K562 (cell line): ENCODE data around the gene HDAC5. TPM values are rescaled to one million over a fixed set of nuclear protein-coding genes. Genes with fewer than 3 reads are reported as not detected.

ENCODE experiments used
- CBFA2T3 ChIP-seq: fragments of 450-650 bp; IDR thresholded peaks from 2 replicates; pipeline ENCODE4 v1.6.1; 2017
- CBX3 ChIP-seq, 2 experiments: IDR thresholded peaks; 1 replicate in 1 of 2; 2 replicates in 1 of 2; pipeline ENCODE4 v1.6.1; 2012; ENCODE audit warnings: inconsistent platforms in 2 of 2, low read length in 2 of 2, borderline replicate concordance in 1 of 2, control low read depth in 1 of 2
- CEBPG ChIP-seq, 3 experiments: fragments of 200-800 bp in 1 of 3; sonication (Bioruptor generic) in 1 of 3; sonication (generic) in 1 of 3; formaldehyde crosslinking in 1 of 3; IDR thresholded peaks in 2 of 3; conservative IDR thresholded peaks in 1 of 3; 2 replicates each; pipeline versions ENCODE4 v1.6.1 to v1.8.0; 2016 to 2022; ENCODE audit warnings: missing compliant biosample characterization in 2 of 3, missing genetic modification characterization in 2 of 3, mild to moderate bottlenecking in 1 of 3, missing genetic modification reagents in 1 of 3
- ESRRB ChIP-seq: fragments of 250-450 bp; sonication (Bioruptor Pico); IDR thresholded peaks from 2 replicates; pipeline ENCODE4 v1.5.0; 2020; ENCODE audit warnings: mild to moderate bottlenecking, moderate library complexity, borderline replicate concordance
- ETV5 ChIP-seq: sonication (generic); formaldehyde crosslinking; IDR thresholded peaks from 2 replicates; pipeline ENCODE4 v1.4.0; 2020; ENCODE audit warnings: low read depth, mild to moderate bottlenecking, missing genetic modification reagents
- GATAD2A ChIP-seq: fragments of 450-650 bp; IDR thresholded peaks from 2 replicates; pipeline ENCODE4 v1.6.1; 2017
- HNRNPUL1 ChIP-seq: fragments of 200-400 bp; formaldehyde crosslinking; IDR thresholded peaks from 2 replicates; pipeline ENCODE4 v1.6.1; 2017; ENCODE audit warnings: low read length
- KAT7 ChIP-seq: sonication (generic); formaldehyde crosslinking; IDR thresholded peaks from 2 replicates; pipeline ENCODE4 v1.8.0; 2022; ENCODE audit warnings: missing genetic modification reagents, mild to moderate bottlenecking, borderline replicate concordance
- MAZ ChIP-seq, 2 experiments: fragments of 450-650 bp in 1 of 2; sonication (generic) in 1 of 2; formaldehyde crosslinking; IDR thresholded peaks in 1 of 2; conservative IDR thresholded peaks in 1 of 2; 2 replicates each; pipeline versions ENCODE4 v1.4.0 to v1.5.0; 2020; ENCODE audit warnings: mild to moderate bottlenecking in 1 of 2, missing genetic modification reagents in 1 of 2
- MNT ChIP-seq, 2 experiments: fragments of 450-650 bp; conservative IDR thresholded peaks; 2 replicates each; pipeline ENCODE4 v1.6.1; 2017; ENCODE audit warnings: mild to moderate bottlenecking in 2 of 2, moderate library complexity in 2 of 2
- NCOA2 ChIP-seq, 2 experiments: fragments of 450-650 bp; IDR thresholded peaks; 2 replicates each; pipeline ENCODE4 v1.6.1; 2018; ENCODE audit warnings: mild to moderate bottlenecking in 2 of 2, moderate library complexity in 1 of 2; ENCODE audit not compliant: partially characterized antibody in 2 of 2
- NFATC3 ChIP-seq: fragments of 450-650 bp; IDR thresholded peaks from 2 replicates; pipeline ENCODE4 v1.6.1; 2017; ENCODE audit warnings: mild to moderate bottlenecking
- PCBP1 ChIP-seq: fragments of 200-400 bp; formaldehyde crosslinking; IDR thresholded peaks from 2 replicates; pipeline ENCODE4 v1.6.1; 2018; ENCODE audit warnings: mild to moderate bottlenecking, low read depth, low read length; ENCODE audit not compliant: poor library complexity, severe bottlenecking
- POLR2B ChIP-seq: fragments of 450-650 bp; IDR thresholded peaks from 2 replicates; pipeline ENCODE4 v1.6.1; 2018; ENCODE audit warnings: low read depth; ENCODE audit not compliant: partially characterized antibody
- RBM34 ChIP-seq: fragments of 200-400 bp; formaldehyde crosslinking; IDR thresholded peaks from 2 replicates; pipeline ENCODE4 v1.6.1; 2018; ENCODE audit warnings: low read length, borderline replicate concordance; ENCODE audit not compliant: insufficient read depth
- RFX1 ChIP-seq: fragments of 450-650 bp; IDR thresholded peaks from 2 replicates; pipeline ENCODE4 v1.6.1; 2016; ENCODE audit warnings: mild to moderate bottlenecking, moderate library complexity
- SRSF7 ChIP-seq: fragments of 200-400 bp; formaldehyde crosslinking; optimal IDR thresholded peaks from 2 replicates; pipeline ENCODE3; 2017; ENCODE audit warnings: mild to moderate bottlenecking, low read depth, low read length
- TRIM28 ChIP-seq: fragments of 450-650 bp; IDR thresholded peaks from 2 replicates; pipeline ENCODE4 v1.6.1; 2017
- ZNF165 ChIP-seq: fragments of 250-450 bp; sonication (Bioruptor Pico); IDR thresholded peaks from 2 replicates; pipeline ENCODE4 v1.4.0; 2020; ENCODE audit warnings: borderline replicate concordance
- ZNF212 ChIP-seq: fragments of 450-650 bp; formaldehyde crosslinking; IDR thresholded peaks from 2 replicates; pipeline ENCODE4 v1.4.0; 2020; ENCODE audit warnings: mild to moderate bottlenecking
- ZNF699 ChIP-seq: fragments of 250-450 bp; sonication (Bioruptor Pico); IDR thresholded peaks from 2 replicates; pipeline ENCODE4 v1.8.0; 2021; ENCODE audit warnings: mild to moderate bottlenecking, moderate library complexity; ENCODE audit not compliant: insufficient replicate concordance
- polyA plus RNA-seq, 8 experiments: library from polyadenylated mRNA; depleted of rRNA in 4 of 8; stranded (reverse) in 5 of 8; unstranded in 3 of 8; fragments of >200 nt; fragmentation: Nextera tagmentation in 2 of 8; fragmentation: Illumina TruSeq in 1 of 8; extraction: Ambion mirVana in 2 of 8; extraction: Trizol in 1 of 8; gene quantifications; 2 replicates each; pipeline versions ENCODE4 v1.2.1 to v1.2.3, GENCODE V29; 2011 to 2014; ENCODE audit warnings: inconsistent platforms in 1 of 8, missing spikeins in 1 of 8
- total RNA-seq, 7 experiments: library from RNA; depleted of rRNA in 6 of 7; stranded (reverse); fragments of >200 nt in 6 of 7; fragmentation: Illumina TruSeq in 2 of 7; extraction: Trizol in 2 of 7; gene quantifications; 2 replicates each; pipeline versions ENCODE4 v1.2.1 to v1.2.3, GENCODE V29; 2011 to 2021; ENCODE audit warnings: low replicate concordance in 1 of 7
- TF ChIP-seq, protein P1 (sequence below): fragments of 250-450 bp; sonication (Bioruptor Pico); IDR thresholded peaks from 2 replicates; pipeline ENCODE4 v1.4.0; 2020; ENCODE audit warnings: mild to moderate bottlenecking, moderate library complexity, borderline replicate concordance
- TF ChIP-seq, protein P2 (sequence below): sonication (generic); formaldehyde crosslinking; IDR thresholded peaks from 2 replicates; pipeline ENCODE4 v1.8.0; 2022; ENCODE audit warnings: missing genetic modification reagents, mild to moderate bottlenecking, borderline replicate concordance

HDAC5 gene
- total and polyA plus RNA-seq, 9 of the 15 experiments (the other 6 are each of a cell fraction or from before 2014, with no cell fraction given) = 0.45 to 26.2 (median 16.4) TPM

GRCh38 chr17:44065668-44066203 lies 57.7 kb downstream of the HDAC5 start (continued):
- TF ChIP-seq CBFA2T3 (no peak), MNT (conservative IDR thresholded peaks at IDR 0.05) (no peak; a peak in 1 of 4 replicates), MAZ (CRISPR knock-in tag; conservative IDR thresholded peaks at IDR 0.05 in 1 of 2, IDR thresholded peaks at IDR 0.05 in 1 of 2) (peak in 1 of 2 experiments; percentile 11; a peak in 1 of 4 replicates), HNRNPUL1 (no peak), ZNF165 (CRISPR knock-in tag) (no peak), ZNF699 (CRISPR knock-in tag) (no peak), RBM34 (no peak), NCOA2 (IDR thresholded peaks at IDR 0.05; ENCODE audit: partially characterized antibody in 2 of 2) (no peak), POLR2B (peak; percentile 23), PCBP1 (no peak), NFATC3 (no peak), TRIM28 (no peak), KAT7 (CRISPR knock-in tag) (0 out of 2 replicates have a peak, but pooled peaks have one; percentile 75), ESRRB (no peak), ZNF212 (CRISPR knock-in tag) (no peak), GATAD2A (no peak), CEBPG (CRISPR knock-in tag; IDR thresholded peaks at IDR 0.05) (no peak), CEBPG (tag; conservative IDR thresholded peaks at IDR 0.05 in 1 of 2, IDR thresholded peaks at IDR 0.05 in 1 of 2) (no peak), SRSF7 (no peak), RFX1 (no peak), CBX3 (IDR thresholded peaks at IDR 0.05; ENCODE audit: borderline replicate concordance in 1 of 2, low read length in 2 of 2) (no peak), ETV5 (CRISPR knock-in tag) (no peak)
- TF ChIP-seq, protein P1, sequence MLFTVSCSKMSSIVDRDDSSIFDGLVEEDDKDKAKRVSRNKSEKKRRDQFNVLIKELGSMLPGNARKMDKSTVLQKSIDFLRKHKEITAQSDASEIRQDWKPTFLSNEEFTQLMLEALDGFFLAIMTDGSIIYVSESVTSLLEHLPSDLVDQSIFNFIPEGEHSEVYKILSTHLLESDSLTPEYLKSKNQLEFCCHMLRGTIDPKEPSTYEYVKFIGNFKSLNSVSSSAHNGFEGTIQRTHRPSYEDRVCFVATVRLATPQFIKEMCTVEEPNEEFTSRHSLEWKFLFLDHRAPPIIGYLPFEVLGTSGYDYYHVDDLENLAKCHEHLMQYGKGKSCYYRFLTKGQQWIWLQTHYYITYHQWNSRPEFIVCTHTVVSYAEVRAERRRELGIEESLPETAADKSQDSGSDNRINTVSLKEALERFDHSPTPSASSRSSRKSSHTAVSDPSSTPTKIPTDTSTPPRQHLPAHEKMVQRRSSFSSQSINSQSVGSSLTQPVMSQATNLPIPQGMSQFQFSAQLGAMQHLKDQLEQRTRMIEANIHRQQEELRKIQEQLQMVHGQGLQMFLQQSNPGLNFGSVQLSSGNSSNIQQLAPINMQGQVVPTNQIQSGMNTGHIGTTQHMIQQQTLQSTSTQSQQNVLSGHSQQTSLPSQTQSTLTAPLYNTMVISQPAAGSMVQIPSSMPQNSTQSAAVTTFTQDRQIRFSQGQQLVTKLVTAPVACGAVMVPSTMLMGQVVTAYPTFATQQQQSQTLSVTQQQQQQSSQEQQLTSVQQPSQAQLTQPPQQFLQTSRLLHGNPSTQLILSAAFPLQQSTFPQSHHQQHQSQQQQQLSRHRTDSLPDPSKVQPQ (CRISPR knock-in tag) = no peak
- TF ChIP-seq, protein P2, sequence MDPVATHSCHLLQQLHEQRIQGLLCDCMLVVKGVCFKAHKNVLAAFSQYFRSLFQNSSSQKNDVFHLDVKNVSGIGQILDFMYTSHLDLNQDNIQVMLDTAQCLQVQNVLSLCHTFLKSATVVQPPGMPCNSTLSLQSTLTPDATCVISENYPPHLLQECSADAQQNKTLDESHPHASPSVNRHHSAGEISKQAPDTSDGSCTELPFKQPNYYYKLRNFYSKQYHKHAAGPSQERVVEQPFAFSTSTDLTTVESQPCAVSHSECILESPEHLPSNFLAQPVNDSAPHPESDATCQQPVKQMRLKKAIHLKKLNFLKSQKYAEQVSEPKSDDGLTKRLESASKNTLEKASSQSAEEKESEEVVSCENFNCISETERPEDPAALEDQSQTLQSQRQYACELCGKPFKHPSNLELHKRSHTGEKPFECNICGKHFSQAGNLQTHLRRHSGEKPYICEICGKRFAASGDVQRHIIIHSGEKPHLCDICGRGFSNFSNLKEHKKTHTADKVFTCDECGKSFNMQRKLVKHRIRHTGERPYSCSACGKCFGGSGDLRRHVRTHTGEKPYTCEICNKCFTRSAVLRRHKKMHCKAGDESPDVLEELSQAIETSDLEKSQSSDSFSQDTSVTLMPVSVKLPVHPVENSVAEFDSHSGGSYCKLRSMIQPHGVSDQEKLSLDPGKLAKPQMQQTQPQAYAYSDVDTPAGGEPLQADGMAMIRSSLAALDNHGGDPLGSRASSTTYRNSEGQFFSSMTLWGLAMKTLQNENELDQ (CRISPR knock-in tag) = no peak
